Coronary artery (tissue), 2 donors: ENCODE measurements around the gene SMYD1.
"Not testable (repeated sequence)": the region's sequence is repeated elsewhere in the genome, so short reads cannot be mapped to it uniquely, and the experiment has no call there.

Experiments
- DNase-seq: peaks from one replicate; pipeline ENCODE4 v3.0.0-alpha.2; 2017; ENCODE audit warnings: low spot score
- H3K27ac ChIP-seq, 2 donors: fragments of 200-600 bp; sonication (generic); one replicate each; pipeline ENCODE4 v1.5.1; 2016 to 2019
- H3K4me3 ChIP-seq: fragments of 200-600 bp; sonication (generic); 2 replicates; pipeline ENCODE4 v1.5.1; 2016; ENCODE audit warnings: mild to moderate bottlenecking, moderate library complexity
- TF ChIP-seq, protein P1 (sequence below): fragments of 200-600 bp; sonication (generic); IDR thresholded peaks from one replicate; pipeline ENCODE4 v1.5.1; 2019; ENCODE audit warnings: antibody characterized with exemption

The SMYD1 gene

DNA sequence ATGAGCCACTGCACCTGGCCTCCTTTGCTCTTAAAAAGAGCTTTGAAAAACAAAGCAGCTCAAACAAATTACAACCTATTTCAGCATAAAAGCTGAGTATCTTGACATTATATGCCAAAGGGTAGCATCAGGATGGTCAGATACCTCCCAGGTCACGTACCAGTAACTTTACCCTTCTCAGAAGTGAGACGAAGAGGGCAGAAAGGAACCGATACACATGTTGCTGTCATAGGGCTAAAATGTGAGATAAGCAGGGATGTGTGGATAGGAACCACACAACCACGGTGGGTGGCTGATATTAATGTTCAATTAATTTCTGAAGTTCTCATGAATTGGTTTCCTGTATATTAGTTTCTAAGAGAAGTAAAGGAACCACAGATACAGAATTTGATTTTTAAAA is 38.7 kb upstream of the SMYD1 start:
- no peak for DNase-seq
- no peak overlapping the region for H3K4me3 ChIP-seq
- no peak overlapping the region for H3K27ac ChIP-seq
- TF ChIP-seq, protein P1, sequence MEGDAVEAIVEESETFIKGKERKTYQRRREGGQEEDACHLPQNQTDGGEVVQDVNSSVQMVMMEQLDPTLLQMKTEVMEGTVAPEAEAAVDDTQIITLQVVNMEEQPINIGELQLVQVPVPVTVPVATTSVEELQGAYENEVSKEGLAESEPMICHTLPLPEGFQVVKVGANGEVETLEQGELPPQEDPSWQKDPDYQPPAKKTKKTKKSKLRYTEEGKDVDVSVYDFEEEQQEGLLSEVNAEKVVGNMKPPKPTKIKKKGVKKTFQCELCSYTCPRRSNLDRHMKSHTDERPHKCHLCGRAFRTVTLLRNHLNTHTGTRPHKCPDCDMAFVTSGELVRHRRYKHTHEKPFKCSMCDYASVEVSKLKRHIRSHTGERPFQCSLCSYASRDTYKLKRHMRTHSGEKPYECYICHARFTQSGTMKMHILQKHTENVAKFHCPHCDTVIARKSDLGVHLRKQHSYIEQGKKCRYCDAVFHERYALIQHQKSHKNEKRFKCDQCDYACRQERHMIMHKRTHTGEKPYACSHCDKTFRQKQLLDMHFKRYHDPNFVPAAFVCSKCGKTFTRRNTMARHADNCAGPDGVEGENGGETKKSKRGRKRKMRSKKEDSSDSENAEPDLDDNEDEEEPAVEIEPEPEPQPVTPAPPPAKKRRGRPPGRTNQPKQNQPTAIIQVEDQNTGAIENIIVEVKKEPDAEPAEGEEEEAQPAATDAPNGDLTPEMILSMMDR: no peak

DNA sequence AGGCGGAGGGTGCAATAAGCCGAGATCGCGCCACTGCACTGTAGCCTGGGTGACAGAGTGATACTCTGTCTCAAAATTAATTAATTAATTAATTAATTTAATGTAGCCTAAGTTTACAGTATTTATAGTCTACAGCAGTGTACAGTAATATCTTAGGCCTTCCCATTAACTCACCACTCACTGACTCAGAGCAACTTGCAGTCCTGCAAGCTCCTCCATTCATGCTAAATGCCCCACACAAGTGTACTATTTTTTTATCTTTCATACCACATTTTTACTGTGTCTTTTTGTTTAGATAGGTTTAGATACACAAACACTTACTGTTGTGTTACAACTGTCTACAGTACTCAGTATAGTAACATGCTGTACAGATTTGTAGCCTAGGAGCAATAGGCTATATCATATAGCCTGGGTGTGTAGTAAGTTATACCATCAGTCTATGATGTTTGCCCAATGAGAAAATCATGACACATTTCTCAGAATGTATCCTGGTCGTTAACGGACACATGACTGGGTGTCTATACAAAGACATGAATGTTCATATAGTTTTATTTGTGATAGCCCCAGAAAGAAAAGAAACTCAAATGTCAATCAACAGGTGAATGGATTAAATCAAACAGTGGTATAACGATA is 35.4 kb upstream of the SMYD1 start:
- DNase-seq: no peak
- Histone ChIP-seq H3K4me3 (no peak overlapping the region), H3K27ac (no peak overlapping the region)
- TF ChIP-seq, protein P1: no peak

GRCh38 chr2:88036182-88036581 is 31.4 kb upstream of the SMYD1 start:
- TF ChIP-seq, protein P1: no peak
- Histone ChIP-seq H3K27ac (no peak overlapping the region), H3K4me3 (no peak overlapping the region)
- DNase-seq: no peak

DNA sequence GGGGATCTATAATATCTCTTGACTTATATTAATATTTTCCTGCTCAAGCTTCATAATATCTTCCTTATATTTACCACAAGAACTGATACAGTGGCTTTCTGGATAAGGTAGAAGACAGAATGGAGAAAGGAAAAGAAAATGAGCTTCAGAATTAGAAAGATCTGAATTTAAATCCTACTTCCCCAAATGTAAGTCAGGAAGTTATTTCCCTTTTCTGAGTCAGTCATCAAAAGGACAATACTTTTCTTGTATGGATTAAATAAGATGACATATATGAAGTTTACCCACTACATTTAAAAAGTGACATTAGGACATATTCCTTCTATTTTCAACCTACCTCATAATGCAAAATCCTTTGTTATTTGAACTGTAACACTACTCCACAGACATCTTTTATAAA is 31.0 kb upstream of the SMYD1 start:
- Histone ChIP-seq H3K4me3 (no peak overlapping the region), H3K27ac (no peak overlapping the region)
- TF ChIP-seq, protein P1: no peak
- no peak for DNase-seq

- no peak for DNase-seq
- TF ChIP-seq, protein P1: no peak
- Histone ChIP-seq H3K4me3 (no peak overlapping the region), H3K27ac (no peak overlapping the region)
These were observed 29.1 kb upstream of the SMYD1 start for GRCh38 chr2:88038263-88039105.

- no peak overlapping the region for H3K27ac ChIP-seq
- DNase-seq: no peak
- no peak overlapping the region for H3K4me3 ChIP-seq
- TF ChIP-seq, protein P1: no peak
These were observed 25.1 kb upstream of the SMYD1 start for GRCh38 chr2:88042476-88042875.

GRCh38 chr2:88045561-88045960 is 22.1 kb upstream of the SMYD1 start:
- not testable (repeated sequence) for H3K4me3 ChIP-seq, DNase-seq, H3K27ac ChIP-seq
